GM18507 (cell line): ENCODE results near the gene POC1A.
"Not testable (repeated sequence)": the region's sequence is repeated elsewhere in the genome, so short reads cannot be mapped to it uniquely, and the experiment has no call there.

Source experiments
- DNase-seq: peaks from one replicate; pipeline ENCODE4 v3.0.0; 2011; ENCODE audit warnings: low read depth; ENCODE audit not compliant: insufficient read length; ENCODE audit errors: extremely low spot score
- FAIRE-seq: peaks from 2 replicates; lab custom pipeline; 2011; peaks lifted over from hg19 to GRCh38; lab: Jason Lieb, UNC

Gene POC1A

GRCh38 chr3:52159503-52159902, 5.3 kb upstream of the POC1A start:
- FAIRE-seq (no peak), DNase-seq (no peak)

GRCh38 chr3:52155912-52156311, 1.7 kb upstream of the POC1A start:
- DNase-seq (no peak), FAIRE-seq (no peak)

- FAIRE-seq (no peak), DNase-seq (no peak)
Observed at GRCh38 chr3:52153389-52154096, 680 bp downstream of the POC1A start.

- FAIRE-seq, result peak; percentile 9
- DNase-seq, result not testable (repeated sequence)
Observed at GRCh38 chr3:52151991-52152390, 2.2 kb downstream of the POC1A start.

GRCh38 chr3:52150860-52151259, 3.4 kb downstream of the POC1A start:
- no peak for FAIRE-seq
- DNase-seq, result no peak

- FAIRE-seq, result no peak
- no peak for DNase-seq
Observed at GRCh38 chr3:52150357-52150756, 3.9 kb downstream of the POC1A start.

- DNase-seq (no peak), FAIRE-seq (no peak)
Observed at GRCh38 chr3:52149726-52150125, 4.5 kb downstream of the POC1A start.

GRCh38 chr3:52149021-52149420, 5.2 kb downstream of the POC1A start:
- no peak for FAIRE-seq
- DNase-seq, result no peak

GRCh38 chr3:52147804-52148203, 6.4 kb downstream of the POC1A start:
- FAIRE-seq, result no peak
- DNase-seq, result no peak

- FAIRE-seq (no peak), DNase-seq (no peak)
Observed at GRCh38 chr3:52146811-52147210, 7.4 kb downstream of the POC1A start.

GRCh38 chr3:52146189-52146588, 8.0 kb downstream of the POC1A start:
- FAIRE-seq, result no peak

GRCh38 chr3:52145736-52146110, 8.5 kb downstream of the POC1A start:
- DNase-seq (no peak), FAIRE-seq (no peak)

More at GRCh38 chr3:52146189-52146588, 8.0 kb downstream of the POC1A start:
- no peak for DNase-seq

GRCh38 chr3:52144796-52145735, 9.2 kb downstream of the POC1A start:
- FAIRE-seq (no peak), DNase-seq (no peak)

- peak; percentile 93 for FAIRE-seq
- peak; percentile 87 for DNase-seq
Observed at GRCh38 chr3:52144034-52144795, 10.0 kb downstream of the POC1A start.

GRCh38 chr3:52143616-52144015, 10.6 kb downstream of the POC1A start:
- FAIRE-seq (no peak), DNase-seq (no peak)

- DNase-seq (no peak), FAIRE-seq (no peak)
Observed at GRCh38 chr3:52143156-52143555, 11.1 kb downstream of the POC1A start.

GRCh38 chr3:52141751-52142150, 12.5 kb downstream of the POC1A start:
- DNase-seq (no peak), FAIRE-seq (no peak)

- FAIRE-seq, result no peak
- DNase-seq, result no peak
Observed at GRCh38 chr3:52140769-52141168, 13.5 kb downstream of the POC1A start.

- FAIRE-seq (no peak), DNase-seq (no peak)
Observed at GRCh38 chr3:52140000-52140399, 14.2 kb downstream of the POC1A start.

- DNase-seq (no peak), FAIRE-seq (no peak)
Observed at GRCh38 chr3:52137311-52137710, 16.9 kb downstream of the POC1A start.
